COLO668 (cell line): ENCODE measurements around the gene FIGNL1.
"Not testable (repeated sequence)": the region's sequence is repeated elsewhere in the genome, so short reads cannot be mapped to it uniquely, and the experiment has no call there.

Experiments
- DNase-seq: peaks from one replicate; lab custom pipeline; 2025; ENCODE audit not compliant: unreplicated experiment; lab: John Stamatoyannopoulos, UW

Gene FIGNL1

DNA sequence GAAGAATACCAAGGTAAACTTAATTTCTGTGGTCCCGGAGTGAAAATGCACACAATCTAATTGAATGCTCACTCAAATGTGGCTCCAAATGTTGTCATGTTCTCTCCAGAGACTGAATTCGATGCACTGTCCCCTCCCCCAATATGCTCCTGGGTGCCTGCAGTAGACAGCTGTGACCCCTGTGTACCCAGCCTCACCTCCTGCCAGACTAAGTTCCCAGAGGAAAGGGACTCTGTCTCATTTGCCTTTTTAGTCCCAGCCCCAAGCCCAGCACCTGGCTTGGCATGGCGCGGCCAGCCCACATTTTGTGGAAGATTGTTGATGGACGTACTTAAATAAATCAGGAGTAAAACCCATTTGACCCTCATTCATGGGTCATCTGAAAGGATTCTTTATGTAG, 21.8 kb upstream of the FIGNL1 start:
- DNase-seq: no peak

DNA sequence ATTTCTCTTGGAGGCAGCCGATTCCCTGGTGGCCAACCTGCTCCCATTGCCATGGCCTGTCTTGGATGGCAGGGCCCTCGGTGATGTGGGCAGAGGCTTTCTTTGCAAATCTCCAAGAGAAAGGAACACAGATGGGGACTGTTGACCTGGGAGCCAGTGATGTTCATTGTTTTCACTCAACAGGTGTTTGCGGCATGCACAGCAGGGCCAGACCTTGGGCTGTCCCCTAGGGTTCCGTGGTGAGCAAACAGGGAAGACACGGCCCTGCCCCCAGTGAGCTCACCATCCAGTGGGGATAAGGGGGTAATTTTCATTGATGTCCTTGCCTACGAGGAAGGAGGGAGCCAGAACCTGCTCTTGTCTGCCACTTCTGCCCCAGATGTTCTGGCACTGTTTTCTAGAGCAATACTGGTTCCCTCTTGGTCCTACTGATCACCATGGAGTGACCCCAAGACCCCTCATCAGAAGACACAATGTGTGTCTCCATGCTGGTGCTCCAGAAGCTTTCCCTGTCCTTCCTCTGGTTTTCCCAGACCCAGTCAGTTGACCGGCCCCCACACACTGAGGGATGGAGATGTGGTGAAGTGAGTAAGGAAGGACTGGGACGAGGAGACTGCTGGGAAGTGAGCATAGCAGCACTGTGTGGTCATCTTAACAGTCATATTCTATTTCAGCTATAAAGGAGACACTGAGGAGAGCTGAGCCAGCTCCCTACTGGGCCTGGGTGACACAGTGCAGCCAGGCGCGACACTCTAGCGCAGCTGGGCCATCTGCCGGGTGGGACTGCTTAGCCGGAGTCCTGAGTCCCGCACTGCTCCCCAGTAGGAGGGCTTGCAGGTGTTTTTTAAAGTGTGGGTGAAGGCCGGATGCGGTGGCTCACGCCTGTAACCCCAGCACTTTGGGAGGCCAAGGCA, 20.4 kb upstream of the FIGNL1 start:
- peak; percentile 86 for DNase-seq

- DNase-seq: no peak
Observed at GRCh38 chr7:50469181-50469580, 19.0 kb upstream of the FIGNL1 start.

DNA sequence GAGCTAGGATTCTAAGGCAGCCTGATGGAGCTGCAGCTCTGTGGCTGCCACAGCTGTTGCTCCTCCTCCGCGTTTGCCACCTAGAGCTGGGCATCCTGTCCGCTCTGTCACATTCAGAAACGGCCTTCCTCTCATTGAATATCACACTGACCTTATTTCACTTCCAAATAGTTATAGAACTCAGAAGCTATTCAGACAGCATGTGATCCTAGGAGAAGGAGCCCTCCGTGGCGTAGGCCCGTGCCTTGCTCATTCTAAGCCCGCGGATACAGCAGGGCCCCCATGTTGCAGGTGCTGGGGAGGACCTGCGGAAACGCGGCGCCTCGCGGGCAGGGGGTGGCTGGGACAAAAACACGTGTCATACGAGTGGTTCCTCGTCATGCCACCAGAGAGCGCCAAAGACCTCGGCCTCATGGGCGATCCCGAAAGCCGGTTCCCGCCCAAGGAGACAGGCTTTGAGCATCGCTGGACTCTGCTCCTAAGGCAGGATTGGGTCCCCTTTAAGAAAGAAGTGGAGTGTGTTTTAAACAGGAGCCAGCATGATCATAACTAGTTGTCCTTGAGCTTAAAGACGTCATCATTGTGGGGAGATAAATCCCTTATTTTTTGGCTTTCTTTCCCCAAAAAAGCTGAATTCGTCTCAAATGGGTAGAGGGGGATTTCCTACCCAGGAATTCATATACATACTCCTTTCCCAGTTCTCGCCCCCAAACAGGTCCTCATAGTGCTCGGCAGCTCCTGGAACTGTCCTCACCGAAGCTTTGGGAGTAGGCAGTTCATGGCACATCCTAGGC, 17.9 kb upstream of the FIGNL1 start:
- DNase-seq: peak; percentile 67

- no peak for DNase-seq
Observed at GRCh38 chr7:50466815-50467585, 16.9 kb upstream of the FIGNL1 start.

- no peak for DNase-seq
Observed at GRCh38 chr7:50463035-50463434, 12.9 kb upstream of the FIGNL1 start.

DNA sequence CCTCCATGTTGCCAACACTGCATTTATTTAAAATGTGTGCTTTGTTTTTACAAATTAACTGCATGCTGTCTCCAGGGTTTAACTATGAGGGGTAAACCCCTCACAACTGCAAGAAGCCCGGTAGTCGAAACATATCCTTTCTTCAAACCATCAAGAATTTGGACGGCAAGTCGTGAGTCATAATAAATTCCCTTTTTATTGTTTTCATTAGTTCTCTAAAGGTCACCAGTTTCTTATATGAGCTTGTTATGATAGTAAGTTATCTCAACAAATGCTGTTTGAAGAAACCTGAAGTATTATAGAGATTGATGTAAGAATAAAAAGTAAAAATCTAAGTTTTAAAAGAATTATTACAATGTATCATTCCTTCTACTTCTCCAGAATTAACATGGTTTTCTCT, 12.2 kb upstream of the FIGNL1 start:
- no peak for DNase-seq

- DNase-seq: no peak
Observed at GRCh38 chr7:50461695-50462094, 11.5 kb upstream of the FIGNL1 start.

DNA sequence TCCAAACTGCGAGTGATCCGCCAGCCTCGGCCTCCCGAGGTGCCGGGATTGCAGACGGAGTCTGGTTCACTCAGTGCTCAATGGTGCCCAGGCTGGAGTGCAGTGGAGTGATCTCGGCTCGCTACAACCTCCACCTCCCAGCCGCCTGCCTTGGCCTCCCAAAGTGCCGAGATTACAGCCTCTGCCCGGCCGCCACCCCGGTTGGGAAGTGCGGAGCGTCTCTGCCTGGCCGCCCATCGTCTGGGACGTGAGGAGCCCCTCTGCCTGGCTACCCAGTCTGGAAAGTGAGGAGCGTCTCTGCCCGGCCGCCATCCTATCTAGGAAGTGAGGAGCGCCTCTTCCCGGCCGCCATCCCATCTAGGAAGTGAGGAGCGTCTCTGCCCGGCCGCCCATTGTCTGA, 9.0 kb upstream of the FIGNL1 start:
- DNase-seq: not testable (repeated sequence)

- not testable (repeated sequence) for DNase-seq
Observed at GRCh38 chr7:50458651-50459050, 8.5 kb upstream of the FIGNL1 start.

DNA sequence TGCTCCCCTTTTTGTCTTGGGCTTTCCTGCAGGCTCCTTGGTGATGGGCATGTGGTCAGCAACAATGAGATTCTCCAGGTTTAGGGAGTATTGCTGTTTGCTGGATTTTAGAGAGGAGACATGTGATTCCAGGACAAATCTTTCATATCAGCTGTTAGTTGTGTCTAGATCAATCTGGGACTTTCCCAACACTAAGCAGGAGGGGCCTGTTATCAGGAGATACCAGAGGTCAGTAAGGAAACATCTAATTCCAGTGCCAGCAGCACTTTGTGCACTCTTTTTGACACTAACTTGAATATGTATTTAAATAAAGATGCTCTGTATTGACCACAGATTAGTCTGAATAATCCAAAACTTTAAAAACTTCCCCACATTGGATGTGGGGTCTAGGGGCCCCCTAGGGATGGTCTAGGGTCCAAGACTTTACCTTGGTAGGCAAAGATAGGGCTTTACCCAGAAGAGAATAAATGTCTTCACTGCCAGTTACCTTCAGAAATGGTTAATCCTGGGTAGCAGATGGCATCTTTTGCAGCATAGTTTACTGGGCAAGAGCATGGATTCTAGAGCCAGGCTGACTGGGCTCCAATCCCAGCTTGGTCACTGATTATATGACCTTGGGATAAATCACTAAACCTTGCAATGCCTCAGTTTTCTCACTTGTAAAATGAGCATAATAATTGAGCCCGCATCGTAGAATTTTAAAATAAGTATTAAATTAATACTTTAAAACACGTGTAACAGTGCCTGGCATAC, 6.4 kb upstream of the FIGNL1 start:
- DNase-seq: no peak

DNA sequence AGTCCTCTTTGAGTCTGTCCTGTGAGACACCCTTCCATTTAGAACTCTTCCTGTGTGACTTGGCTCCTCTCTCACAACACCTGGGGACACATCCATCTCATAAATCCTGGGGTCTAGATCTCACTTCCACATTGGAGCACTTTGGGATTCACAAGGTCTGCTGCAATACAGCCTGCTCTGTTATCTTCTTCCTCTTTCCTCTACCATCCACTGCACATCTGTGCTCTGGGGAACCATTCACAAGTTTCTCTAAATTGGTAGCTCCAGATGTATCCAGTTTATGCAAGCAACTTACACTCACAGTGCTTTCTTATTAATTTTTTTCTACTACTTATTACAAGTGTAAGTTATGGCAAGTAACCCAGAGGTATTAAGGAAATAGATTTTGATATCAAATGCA, 5.5 kb upstream of the FIGNL1 start:
- no peak for DNase-seq

- DNase-seq: no peak
Observed at GRCh38 chr7:50454968-50455367, 4.8 kb upstream of the FIGNL1 start.

DNA sequence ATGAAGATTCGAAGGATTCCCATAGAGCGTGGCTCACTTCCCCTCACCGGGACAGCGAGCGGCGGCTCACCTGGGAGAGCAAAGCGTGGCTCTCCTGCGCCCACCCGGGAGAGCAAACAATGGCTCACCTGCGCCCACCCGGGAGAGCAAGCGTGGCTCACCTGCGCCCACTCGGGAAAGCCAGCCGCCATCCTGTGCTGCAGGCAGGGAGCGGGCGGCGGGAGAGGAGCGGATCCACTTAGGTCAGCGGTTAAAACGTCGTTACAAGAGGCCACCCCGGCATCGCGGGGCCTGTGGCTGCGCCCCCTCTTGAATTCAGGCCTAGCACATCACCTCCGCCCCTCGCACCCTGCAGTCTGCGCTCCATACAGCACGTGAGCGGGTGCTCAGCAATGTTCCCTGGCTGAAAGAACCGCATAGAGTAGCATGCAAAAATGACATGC, 461 bp upstream of the FIGNL1 start:
- DNase-seq: peak; percentile 69

GRCh38 chr7:50449501-50449880, 659 bp downstream of the FIGNL1 start:
- no peak for DNase-seq

GRCh38 chr7:50448823-50449222, 1.3 kb downstream of the FIGNL1 start:
- no peak for DNase-seq

DNA sequence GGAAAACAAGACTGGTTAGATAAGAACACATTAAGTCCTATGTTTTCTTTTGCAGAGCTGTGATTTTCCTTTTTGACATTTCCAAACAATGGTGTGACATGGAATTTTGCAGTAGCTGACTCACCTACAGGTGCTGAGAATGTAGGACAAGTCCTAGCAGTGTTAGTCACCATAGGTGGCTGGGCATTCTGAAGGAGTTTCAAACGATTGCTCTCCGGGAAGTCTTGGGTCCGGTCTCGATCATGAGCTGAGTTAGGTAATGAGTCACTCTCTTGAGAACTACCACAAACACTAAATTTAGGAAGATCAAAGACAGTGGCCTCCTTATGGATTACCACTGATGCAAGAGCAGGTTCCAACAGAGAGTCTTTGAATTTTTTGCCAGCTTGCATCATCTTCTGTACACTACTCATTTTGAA, 3.6 kb downstream of the FIGNL1 start:
- no peak for DNase-seq

DNA sequence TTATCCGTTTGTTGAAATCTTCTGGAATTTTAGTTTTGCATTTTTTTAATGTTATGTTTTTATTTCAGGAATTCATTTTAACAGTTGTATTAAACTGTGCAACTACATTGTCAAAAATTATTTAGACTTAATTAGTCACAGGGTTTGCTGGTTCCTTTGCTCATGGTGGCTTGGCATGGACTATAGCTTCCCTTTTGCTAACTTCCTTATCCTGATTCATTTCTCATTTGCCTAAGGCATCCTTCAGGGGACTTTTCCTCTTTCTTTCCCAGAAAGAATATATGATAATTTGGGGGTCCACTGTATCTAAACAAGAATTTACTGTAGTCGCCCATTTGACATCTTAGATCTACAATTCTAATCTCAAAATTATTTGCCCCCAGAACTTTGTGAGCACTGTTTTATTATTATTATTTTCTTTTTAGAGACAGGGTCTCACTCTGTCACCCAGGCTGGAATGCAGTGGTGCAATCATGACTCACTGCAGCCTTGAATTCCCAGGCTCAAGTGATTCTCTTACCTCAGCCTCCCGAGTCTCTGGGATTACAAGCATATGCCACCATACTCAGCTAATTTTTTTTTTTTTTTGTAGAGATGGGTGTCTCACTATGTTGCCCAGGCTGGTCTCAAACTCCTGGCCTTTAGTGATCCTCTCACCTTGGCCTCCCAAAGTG, 13.9 kb downstream of the FIGNL1 start:
- no peak for DNase-seq

DNA sequence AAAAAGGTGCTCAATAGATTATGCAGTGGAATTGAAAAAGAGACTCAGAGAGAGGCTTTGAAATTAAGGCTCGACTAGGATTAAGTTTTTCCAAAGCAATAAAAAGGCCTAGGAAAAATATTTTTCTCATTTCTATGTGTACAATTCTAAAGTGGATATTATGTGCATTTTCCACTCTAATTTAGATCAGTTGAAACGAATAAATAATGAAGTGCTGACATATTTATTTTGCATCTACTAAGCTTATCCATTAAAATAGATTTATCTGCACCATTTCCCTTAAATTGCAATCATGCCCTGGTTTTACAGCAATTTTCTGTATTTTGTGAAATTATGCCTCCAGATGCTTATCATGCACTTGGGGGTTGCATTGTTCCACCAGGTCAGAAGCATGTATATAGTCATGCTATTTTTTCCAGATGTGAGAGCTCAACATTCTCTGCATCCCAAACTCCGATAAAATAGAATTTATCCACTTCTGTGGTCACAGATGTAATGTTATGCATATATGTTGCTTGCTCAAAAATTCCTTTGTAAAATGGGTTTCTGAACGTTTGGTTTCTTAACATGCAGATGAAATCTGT, 18.3 kb downstream of the FIGNL1 start:
- DNase-seq: no peak

GRCh38 chr7:50431316-50431715, 18.8 kb downstream of the FIGNL1 start:
- DNase-seq: no peak
